Right atrium auricular region (tissue), 2 donors: ENCODE data around the gene FAM53B. TPM values are rescaled to one million over a fixed set of nuclear protein-coding genes. Genes with fewer than 3 reads are reported as not detected.
A peak's percentile ranks its signal among the peaks of the same experiment; 100 is the strongest.

Source experiments
- DNase-seq: peaks from one replicate; pipeline ENCODE4 v3.0.0-alpha.2; 2019; ENCODE audit warnings: low spot score
- H3K27ac ChIP-seq, 2 donors: fragments of 200-600 bp; sonication (generic); 1 replicate in 1 of 2; 2 replicates in 1 of 2; pipeline ENCODE4 v1.5.1; 2016 to 2019
- H3K27me3 ChIP-seq, 2 donors: fragments of 200-600 bp; sonication (generic); one replicate each; pipeline versions ENCODE4 v1.5.1 to v1.6.0; 2017 to 2019
- H3K36me3 ChIP-seq: fragments of 200-600 bp; sonication (generic); one replicate; pipeline ENCODE4 v1.5.1; 2016
- H3K4me1 ChIP-seq, 2 donors: fragments of 200-600 bp; sonication (generic); one replicate each; pipeline versions ENCODE4 v1.5.1 to v1.6.0; 2017 to 2019
- H3K4me3 ChIP-seq, 2 donors: fragments of 200-600 bp; sonication (generic); 1 replicate in 1 of 2; 2 replicates in 1 of 2; pipeline ENCODE4 v1.5.1; 2017 to 2019; ENCODE audit warnings: mild to moderate bottlenecking in 1 of 2, moderate library complexity in 1 of 2
- H3K9me3 ChIP-seq, 2 donors: fragments of 200-600 bp; sonication (generic); one replicate each; pipeline ENCODE4 v1.5.1; 2019
- total RNA-seq, 2 donors: library from RNA; depleted of rRNA; stranded (reverse); fragments of >200 nt; gene quantifications; one replicate each; pipeline ENCODE4 v1.1.0, GENCODE V29; 2016
- TF ChIP-seq, protein P1 (sequence below), 2 donors: fragments of 200-600 bp; sonication (generic); IDR thresholded peaks; one replicate each; pipeline ENCODE4 v1.5.1; 2019; ENCODE audit warnings: antibody characterized with exemption in 2 of 2

Gene FAM53B
- total RNA-seq, 2 donors from 2014 or later = 30.3 to 31.1 TPM

DNA sequence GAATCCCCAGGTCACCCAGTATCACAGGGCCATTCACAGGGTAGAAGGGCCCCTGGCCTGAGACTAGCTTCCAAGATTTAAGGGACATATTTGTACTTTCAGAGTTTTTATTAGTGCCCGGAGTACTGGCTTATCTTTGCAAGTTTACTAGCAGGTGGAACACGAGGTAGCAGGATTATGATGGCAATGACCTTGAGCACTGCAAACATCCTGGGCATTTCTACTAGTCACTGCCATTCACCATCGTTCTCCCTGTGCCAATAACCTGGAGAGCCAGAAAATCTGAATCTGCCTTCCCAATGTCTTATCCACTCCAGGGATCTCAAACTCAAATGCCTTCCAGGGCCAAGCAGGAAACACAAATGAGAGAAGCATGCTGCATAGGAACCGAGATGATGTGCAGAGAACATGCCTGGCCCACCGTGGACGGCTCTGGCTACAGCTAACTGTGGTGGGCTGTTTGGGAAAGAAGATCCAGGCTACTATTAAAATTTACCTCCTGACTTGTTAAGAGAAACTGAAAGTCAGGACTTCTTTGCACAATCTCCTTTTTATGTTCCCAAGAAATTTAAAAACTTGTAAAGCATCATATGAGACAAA, 16.7 kb downstream of the FAM53B start:
- DNase-seq = no peak

DNA sequence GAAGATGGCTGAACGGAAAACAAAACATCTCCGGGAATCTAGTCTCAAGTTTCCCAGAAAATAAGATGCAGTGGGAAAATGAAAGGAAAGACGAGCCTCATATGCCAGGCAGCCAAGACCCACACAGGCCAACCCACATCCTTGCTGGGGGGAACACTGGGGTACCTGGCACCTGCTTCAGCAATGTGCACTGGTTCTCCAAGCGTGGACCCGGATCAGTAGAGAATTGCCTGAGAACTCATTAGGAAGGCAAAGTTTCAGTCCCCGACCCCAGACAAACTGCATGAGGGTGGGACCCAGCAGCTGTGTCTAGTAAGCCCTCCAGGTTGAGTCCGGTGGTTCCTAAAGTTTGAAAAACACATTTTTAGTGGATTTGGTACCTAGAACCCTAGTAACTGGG, 18.4 kb downstream of the FAM53B start:
- Histone ChIP-seq H3K36me3 (no peaks in the 10 kb centered on the region), H3K27me3 (no peaks in the 10 kb centered on the region), H3K4me3 (no peak overlapping the region), H3K9me3 (no peaks in the 10 kb centered on the region), H3K4me1 (peaks cover 0 to 100% of the 10 kb centered on the region in 2 donors), H3K27ac (no peak overlapping the region)
- TF ChIP-seq, protein P1, sequence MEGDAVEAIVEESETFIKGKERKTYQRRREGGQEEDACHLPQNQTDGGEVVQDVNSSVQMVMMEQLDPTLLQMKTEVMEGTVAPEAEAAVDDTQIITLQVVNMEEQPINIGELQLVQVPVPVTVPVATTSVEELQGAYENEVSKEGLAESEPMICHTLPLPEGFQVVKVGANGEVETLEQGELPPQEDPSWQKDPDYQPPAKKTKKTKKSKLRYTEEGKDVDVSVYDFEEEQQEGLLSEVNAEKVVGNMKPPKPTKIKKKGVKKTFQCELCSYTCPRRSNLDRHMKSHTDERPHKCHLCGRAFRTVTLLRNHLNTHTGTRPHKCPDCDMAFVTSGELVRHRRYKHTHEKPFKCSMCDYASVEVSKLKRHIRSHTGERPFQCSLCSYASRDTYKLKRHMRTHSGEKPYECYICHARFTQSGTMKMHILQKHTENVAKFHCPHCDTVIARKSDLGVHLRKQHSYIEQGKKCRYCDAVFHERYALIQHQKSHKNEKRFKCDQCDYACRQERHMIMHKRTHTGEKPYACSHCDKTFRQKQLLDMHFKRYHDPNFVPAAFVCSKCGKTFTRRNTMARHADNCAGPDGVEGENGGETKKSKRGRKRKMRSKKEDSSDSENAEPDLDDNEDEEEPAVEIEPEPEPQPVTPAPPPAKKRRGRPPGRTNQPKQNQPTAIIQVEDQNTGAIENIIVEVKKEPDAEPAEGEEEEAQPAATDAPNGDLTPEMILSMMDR (IDR thresholded peaks at IDR 0.05) = no peak
- no peak for DNase-seq

More for the DNA sequence above, 16.7 kb downstream of the FAM53B start:
- H3K9me3 ChIP-seq = no peaks in the 10 kb centered on the region
- H3K27ac ChIP-seq = peak overlapping the region; percentile 66 to 80
- peaks cover 0 to 100% of the 10 kb centered on the region in 2 donors for H3K4me1 ChIP-seq
- no peaks in the 10 kb centered on the region for H3K36me3 ChIP-seq
- TF ChIP-seq, protein P1 (IDR thresholded peaks at IDR 0.05) = no peak
- H3K4me3 ChIP-seq = no peak overlapping the region
- no peaks in the 10 kb centered on the region for H3K27me3 ChIP-seq

DNA sequence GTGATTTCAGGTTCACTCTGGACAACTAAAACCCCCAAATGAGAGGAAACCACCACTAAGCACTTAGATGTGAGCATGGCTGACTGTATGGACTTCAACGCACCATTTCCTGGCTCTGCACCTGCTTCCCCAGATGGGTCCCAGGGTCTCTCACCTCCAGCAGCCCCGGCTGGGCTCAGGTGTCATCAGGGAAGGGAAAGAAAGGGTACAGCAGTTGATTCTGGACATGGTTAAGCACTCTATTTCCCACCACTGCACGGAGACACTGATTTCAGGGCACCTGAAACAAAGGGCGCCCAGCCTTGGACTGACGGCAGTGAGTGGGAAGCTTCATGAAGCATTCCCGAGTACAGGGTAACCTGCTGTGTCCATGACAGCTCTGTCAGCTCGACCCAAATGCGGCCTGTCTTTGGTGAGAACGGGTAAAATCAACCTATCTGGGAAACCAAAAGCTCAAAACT, 19.0 kb downstream of the FAM53B start:
- no peak for DNase-seq
- H3K36me3 ChIP-seq = no peaks in the 10 kb centered on the region
- H3K4me3 ChIP-seq = no peak overlapping the region
- no peaks in the 10 kb centered on the region for H3K27me3 ChIP-seq
- peaks cover 0 to 100% of the 10 kb centered on the region in 2 donors for H3K4me1 ChIP-seq
- H3K27ac ChIP-seq = peak overlapping the region; percentile 84 to 86
- TF ChIP-seq, protein P1 (IDR thresholded peaks at IDR 0.05) = no peak
- no peaks in the 10 kb centered on the region for H3K9me3 ChIP-seq

DNA sequence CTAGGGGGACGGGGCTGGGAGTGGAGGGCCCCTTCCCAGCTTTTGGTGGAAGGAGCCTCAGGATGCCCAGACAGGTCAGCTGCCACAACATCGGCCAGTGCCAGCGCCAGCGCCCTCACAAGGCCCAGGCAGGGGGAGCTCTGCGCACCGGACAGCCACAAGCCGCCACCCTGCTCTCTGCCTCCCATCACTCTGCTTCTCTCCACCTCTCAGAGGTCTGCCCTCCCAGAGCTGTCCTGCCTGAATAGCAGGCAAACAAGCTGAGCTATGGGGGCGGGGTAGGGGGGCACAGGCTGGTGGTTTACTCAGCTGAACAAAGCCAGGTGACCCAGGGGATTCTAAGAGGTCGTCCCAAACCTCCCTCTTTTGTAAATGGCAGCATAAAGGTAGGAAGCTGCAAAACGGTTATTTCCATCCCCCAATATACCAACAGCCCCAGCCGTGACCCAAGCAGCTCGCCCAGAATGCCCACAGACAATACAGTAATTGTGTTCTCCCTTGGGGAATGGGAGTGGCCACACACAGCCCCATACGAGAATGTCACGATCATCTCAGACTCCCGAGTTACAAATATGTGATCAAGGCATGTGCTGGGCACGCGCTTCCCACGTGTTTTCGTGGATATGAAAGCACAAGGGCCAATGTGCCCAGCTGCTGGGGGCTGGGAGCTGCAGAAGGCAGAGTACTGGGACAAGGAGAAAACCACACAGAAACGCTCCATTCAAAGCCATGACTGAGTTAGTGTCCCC, 19.7 kb downstream of the FAM53B start:
- H3K27me3 ChIP-seq = no peaks in the 10 kb centered on the region
- no peaks in the 10 kb centered on the region for H3K36me3 ChIP-seq
- no peaks in the 10 kb centered on the region for H3K9me3 ChIP-seq
- H3K4me3 ChIP-seq = no peak overlapping the region
- no peak for DNase-seq
- peaks cover 0 to 99% of the 10 kb centered on the region in 2 donors for H3K4me1 ChIP-seq
- TF ChIP-seq, protein P1 (IDR thresholded peaks at IDR 0.05) = no peak
- H3K27ac ChIP-seq = peak overlapping the region; percentile 84 to 86

DNA sequence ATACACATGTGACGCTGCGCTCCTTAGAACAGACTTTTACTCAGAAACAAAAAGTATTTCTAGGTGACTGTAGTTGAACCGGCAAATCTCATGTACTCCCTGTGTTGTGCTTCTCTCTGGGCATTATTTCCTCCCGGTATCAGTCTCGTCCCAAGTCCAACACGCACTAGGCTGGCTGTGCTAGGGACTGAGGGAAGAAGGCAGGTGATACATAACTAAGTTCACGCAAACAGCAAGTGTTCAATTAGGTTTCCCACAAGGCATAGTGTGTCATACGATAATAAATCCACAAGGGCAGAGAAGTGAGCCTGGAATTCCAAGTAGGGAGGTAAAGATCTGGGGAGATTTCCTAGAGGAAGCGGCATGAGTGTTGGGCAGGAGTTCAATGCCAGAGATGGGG, 20.4 kb downstream of the FAM53B start:
- H3K4me3 ChIP-seq = no peak overlapping the region
- no peaks in the 10 kb centered on the region for H3K9me3 ChIP-seq
- no peaks in the 10 kb centered on the region for H3K27me3 ChIP-seq
- no peak for DNase-seq
- peaks cover 0 to 99% of the 10 kb centered on the region in 2 donors for H3K4me1 ChIP-seq
- no peaks in the 10 kb centered on the region for H3K36me3 ChIP-seq
- TF ChIP-seq, protein P1 (IDR thresholded peaks at IDR 0.05) = no peak
- H3K27ac ChIP-seq = peak overlapping the region; percentile 84 to 86
